ENCODE measurements around the gene MEPE.

MEPE gene

GRCh38 chr4:87823724-87824123 lies 9.0 kb upstream of the MEPE start:
- TF ChIP-seq CTCF (IDR thresholded peaks at IDR 0.05), result no peak
- DNase-seq (ENCODE audit: low spot score), result no peak
- Histone ChIP-seq H3K4me3 (no peak overlapping the region), H3K27ac (no peak overlapping the region)

DNA sequence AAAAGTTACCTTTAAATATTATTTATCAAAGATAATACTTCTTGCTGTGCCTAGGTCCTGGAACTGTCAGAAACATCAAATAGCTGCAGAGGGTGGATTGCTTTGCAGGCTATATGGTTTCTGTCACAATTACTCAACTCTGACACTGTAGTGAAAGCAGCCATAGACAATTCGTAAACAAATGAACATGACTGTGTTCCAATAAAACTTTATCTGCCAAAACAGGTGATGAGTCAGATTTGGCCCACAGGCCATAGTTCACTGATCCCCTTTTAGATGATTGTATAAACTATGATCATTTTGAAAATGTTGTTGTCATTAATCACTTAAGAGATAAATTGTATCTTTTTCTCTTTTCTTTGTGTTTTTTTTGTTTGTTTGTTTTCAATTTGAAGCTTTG lies 8.4 kb upstream of the MEPE start:
- no peak overlapping the region for H3K4me3 ChIP-seq
- H3K27ac ChIP-seq, result no peak overlapping the region
- no peak for TF ChIP-seq CTCF (IDR thresholded peaks at IDR 0.05)
- DNase-seq (ENCODE audit: low spot score), result no peak

GRCh38 chr4:87834401-87834800 lies 1.6 kb downstream of the MEPE start:
- Histone ChIP-seq H3K27ac (no peak overlapping the region), H3K4me3 (no peak overlapping the region)
- no peak for TF ChIP-seq CTCF (IDR thresholded peaks at IDR 0.05)
- no peak for DNase-seq (ENCODE audit: low spot score)

DNA sequence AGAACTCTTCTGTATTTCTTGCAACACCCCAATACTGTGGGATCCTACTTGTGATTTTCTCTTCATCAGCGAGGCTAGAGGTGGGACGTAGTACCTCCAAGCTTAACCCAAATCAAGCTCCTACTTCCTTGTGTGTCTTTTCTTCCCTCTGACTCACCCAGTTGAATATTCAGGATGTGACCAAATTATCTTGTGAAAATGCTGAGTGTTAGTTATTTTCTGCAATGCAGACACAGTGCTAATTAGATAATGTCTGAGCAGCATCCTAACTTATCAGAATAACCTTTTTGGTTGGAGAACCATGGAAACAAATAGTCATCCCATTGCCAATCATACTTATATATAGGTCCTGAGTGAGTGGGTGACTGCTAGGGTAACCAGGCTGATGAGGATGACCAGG lies 2.4 kb downstream of the MEPE start:
- DNase-seq (ENCODE audit: low spot score), result no peak
- Histone ChIP-seq H3K4me3 (no peak overlapping the region), H3K27ac (no peak overlapping the region)
- TF ChIP-seq CTCF (IDR thresholded peaks at IDR 0.05), result no peak

GRCh38 chr4:87835743-87836142 lies 3.0 kb downstream of the MEPE start:
- H3K27ac ChIP-seq, result no peak overlapping the region
- DNase-seq (ENCODE audit: low spot score), result no peak

GRCh38 chr4:87838205-87838604 lies 5.4 kb downstream of the MEPE start:
- Histone ChIP-seq H3K4me3 (no peak overlapping the region), H3K27ac (no peak overlapping the region)
- DNase-seq (ENCODE audit: low spot score), result no peak
- TF ChIP-seq CTCF (IDR thresholded peaks at IDR 0.05), result no peak

More at GRCh38 chr4:87835743-87836142, 3.0 kb downstream of the MEPE start:
- H3K4me3 ChIP-seq, result no peak overlapping the region
- no peak for TF ChIP-seq CTCF (IDR thresholded peaks at IDR 0.05)

- peak overlapping the region in 1 of 2 donors; percentile 31 for H3K27ac ChIP-seq
These were observed 6.3 kb downstream of the MEPE start for GRCh38 chr4:87838890-87839591.

More at GRCh38 chr4:87838890-87839591, 6.3 kb downstream of the MEPE start:
- peak overlapping the region; percentile 29 for H3K4me3 ChIP-seq
- TF ChIP-seq CTCF (IDR thresholded peaks at IDR 0.05), result no peak
- DNase-seq (ENCODE audit: low spot score), result no peak
